GM15510 (cell line): ENCODE measurements around the gene ABCA1.

ENCODE experiments used
- POLR2A ChIP-seq: IDR thresholded peaks from 3 replicates; pipeline ENCODE4 v1.6.1; 2011; ENCODE audit warnings: borderline replicate concordance; ENCODE audit not compliant: insufficient read length; ENCODE audit errors: extremely low read depth

ABCA1 gene

DNA sequence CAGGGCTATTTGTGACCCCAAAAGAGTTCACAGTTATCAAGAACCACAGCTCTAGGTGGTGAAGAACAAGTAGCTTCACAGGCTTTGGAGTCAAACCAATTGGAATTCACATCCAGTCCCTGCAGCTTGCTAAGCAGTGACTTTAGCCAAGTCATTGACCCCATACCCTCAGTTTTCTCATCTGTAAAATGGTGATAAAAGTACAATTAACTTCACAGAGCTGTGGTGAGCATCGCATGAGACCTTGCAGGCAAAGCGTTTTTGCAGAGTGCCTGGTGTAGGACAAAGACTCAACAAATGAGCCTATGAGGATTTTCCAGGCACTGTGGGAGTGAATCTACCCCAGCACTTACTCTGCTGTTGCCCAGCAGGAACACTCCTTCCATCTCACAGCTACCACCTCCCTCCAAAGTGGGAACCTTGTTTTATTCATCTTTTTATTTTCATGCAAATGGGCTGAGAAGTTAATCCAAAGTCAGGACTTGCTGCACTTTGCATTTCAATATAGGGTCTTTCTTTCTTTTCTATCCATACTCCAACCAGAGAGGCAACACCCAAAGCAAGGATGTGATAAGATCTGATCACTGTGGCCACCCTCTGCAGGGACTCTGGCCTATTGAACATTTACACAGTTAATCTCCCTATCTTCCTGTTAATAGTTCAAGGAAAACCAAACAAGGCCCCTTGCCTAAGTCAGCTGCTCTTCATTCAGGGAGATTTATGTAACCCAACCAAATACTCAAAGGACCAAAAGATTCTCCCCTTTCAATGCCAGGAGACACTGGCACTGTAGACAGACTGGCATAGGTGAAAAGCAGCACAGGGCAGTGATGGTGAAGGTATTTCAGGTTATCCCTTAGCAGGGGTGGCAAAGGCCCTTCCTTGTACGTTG, 41.9 kb downstream of the ABCA1 start:
- no peak for TF ChIP-seq POLR2A

DNA sequence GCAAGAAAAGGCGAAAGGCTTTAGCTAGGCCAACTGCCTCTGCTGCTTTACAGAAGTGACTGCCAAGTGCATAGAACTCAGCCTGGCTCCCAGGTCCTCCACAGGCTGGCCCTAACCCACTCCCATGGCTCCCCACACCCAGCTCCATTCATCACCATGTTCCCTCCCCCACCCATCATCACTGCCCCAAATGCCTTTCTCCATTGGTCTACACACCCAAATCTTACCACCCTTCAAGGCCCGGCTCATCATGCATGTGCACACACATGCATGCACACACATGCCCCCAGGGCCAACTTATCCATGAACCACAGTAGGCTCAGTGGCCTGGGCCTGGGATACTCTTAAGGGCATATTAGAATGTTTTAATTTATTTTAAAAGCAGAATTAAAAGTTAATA, 44.8 kb downstream of the ABCA1 start:
- TF ChIP-seq POLR2A = no peak

DNA sequence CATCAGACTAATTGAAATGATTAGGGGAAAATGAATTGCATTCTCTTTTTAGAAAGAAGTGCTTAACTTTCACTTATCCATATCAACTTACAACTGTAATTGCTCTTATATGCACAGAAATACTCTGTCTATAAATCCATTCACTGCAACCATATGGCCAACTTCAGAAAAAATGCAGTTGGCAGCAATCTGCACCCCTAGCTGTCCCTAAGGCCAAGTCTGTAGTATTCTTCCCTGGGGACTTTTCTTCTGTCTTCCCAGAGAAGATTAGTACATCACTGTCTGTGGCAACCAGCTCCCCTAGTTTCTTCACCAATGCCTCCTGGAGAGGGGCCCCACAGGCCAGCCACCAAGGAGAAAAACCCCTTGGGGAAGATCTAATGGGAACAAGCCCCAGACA, 45.4 kb downstream of the ABCA1 start:
- TF ChIP-seq POLR2A = no peak

DNA sequence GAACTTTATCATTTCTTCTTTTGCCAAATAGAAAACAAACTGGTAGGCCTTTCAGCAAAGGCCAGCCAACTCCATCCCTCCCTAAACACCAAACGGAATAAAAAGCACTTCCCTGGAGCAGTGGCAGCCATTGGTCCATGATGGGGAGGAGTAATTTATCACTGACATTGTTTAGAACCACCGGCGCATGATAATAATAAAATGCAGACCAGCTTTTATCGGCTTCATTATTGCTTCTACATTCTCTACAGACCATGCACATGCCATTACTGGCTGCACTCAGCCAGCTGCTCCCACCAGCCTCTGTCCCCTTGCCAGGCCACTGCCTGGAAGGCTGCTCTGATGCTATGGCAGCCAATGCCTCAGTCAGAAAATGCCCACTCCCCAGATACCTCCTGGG, 45.9 kb downstream of the ABCA1 start:
- TF ChIP-seq POLR2A = no peak

DNA sequence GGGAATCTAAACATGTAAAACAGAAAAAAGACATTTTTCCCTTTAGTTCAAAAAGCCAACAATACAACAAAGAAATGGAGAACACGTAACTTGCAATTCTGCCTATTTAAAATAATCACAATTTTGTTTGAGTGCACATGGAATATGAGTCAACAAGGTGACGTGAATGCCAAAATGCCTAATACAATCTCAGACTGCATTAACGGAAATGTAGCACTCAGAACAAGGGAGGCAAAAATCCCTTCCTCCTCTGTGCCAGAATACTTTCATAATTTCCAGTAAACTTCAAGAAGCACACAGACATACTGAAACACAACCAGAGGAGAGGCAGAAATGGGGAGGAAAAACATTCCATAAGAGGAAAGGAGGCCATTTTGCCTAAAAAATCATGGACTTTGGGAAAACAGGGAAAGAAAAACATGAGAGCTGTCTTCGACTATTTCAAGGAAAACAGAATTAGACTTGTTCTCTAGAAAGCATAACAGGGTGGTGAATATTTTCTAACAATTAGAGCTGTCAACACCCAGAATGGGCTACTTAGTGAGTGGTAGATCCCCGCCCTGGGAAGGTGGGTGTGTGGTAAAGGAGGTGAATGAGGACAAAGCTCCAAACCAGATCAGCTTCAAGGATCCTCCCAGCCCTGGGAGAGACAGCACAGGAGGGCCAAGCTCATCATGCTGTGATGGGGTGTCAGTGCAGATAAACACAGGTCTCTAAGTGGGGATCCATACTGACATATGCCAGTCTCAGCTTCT, 48.2 kb downstream of the ABCA1 start:
- no peak for TF ChIP-seq POLR2A

DNA sequence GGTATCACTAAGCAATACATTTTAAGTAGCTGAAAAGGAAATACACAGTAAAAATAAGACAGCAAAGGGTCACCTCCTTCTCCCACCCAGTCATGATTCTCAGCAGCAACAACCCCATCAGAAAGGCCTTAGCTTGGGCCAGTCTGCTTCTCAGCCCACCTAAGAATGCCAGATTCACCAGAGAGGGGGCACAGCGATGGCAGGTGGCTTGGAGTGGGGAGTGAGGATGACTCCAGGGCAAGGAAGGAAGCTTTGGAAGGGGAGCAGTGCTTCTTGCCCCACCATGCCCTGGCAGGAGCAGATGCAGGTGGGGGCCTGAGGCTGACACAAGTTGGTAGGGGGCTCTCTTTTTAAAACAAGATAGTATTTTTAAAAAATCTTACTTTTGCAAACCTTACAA, 51.4 kb downstream of the ABCA1 start:
- no peak for TF ChIP-seq POLR2A

DNA sequence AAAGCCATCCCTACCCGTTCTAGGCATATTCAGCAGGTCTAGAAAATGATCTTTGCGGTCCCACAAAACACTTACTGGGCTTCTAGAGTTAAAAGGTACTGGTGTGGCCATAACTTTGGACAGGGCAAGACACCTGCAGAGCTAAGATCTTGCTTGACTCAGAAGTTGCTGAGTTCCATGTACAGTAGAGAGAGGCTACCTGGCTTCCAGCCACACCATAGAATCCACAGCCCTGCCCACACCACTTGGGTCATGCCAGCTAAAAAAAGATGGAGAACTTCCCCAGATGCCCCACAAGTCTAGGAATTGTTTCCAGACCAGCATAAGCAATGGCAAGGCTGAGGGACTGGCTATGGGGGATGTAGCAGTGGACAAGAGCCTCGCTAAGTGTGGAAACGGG, 52.1 kb downstream of the ABCA1 start:
- TF ChIP-seq POLR2A = no peak

DNA sequence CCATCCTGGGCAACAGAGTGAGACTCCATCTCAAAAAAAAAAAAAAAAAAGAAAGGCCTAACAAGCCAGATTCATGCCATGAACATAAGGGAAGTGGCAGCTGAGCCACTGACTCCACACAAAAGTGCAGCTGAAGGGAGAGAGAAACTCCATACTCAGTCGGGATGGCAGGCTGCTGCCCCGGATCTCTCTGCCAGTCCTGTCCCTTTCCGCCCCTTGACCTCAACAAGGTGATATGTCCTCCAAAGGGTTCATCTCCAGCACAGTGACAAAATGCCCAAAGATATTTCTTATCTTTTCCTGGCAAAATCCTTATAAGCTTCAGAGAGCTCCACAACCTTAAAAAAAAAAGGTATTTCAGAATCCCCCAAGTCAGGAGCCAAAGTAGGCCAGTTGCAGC, 52.6 kb downstream of the ABCA1 start:
- no peak for TF ChIP-seq POLR2A

DNA sequence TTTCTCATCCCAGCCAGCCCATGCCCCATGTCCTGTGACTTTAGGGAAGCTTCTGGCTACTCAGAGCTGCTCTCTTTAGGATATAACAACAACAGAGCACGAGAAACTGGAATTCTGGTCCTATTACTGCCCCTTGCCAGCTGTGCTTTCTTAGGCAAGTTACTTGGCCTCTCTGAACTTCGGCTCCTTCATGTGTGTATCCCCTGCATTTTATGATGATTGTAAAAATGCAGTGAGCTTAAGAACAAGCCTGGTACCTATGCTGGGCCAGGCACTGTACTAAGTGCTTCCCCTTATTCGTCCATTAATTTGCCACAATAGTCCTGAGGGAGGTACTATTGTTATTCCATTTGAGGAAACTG, 54.5 kb downstream of the ABCA1 start:
- no peak for TF ChIP-seq POLR2A

DNA sequence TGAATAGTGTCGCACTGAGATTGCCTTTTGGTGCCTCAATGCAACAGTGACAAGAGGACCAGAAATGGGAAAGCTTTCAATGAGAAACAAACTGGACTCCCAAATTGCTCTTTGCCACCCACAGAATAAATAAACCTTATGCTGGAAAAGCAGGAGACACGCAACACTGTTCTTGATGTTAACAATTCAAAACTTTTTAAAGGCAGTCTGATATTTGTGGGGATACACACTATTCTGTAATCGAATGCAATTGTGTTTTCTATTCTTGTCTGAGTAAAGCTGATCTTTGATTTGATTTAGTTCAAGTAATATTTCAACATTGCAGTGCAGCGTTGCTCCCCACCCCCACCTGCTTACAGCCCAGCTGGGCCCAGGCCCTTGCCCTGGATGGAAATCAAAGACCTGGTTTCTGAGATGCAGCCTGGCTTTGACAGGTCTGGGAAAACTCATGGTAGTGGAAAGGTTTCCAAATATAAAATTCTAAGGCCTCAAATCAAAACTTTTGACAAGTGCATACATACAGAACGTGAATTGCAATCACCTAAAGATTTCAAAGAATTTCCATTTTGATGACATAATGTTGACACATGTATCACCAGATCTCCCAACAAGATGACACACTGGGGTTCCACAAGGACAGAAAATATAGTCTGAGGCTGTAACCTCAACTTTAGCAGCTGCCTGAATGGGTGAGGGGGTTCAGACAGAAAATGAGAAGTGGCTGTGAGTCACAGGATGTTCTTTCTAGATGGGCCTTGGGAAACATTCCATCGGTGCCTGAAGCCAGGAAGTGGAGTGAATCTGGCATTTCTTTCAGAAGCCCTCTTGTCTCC, 55.1 kb downstream of the ABCA1 start:
- no peak for TF ChIP-seq POLR2A

DNA sequence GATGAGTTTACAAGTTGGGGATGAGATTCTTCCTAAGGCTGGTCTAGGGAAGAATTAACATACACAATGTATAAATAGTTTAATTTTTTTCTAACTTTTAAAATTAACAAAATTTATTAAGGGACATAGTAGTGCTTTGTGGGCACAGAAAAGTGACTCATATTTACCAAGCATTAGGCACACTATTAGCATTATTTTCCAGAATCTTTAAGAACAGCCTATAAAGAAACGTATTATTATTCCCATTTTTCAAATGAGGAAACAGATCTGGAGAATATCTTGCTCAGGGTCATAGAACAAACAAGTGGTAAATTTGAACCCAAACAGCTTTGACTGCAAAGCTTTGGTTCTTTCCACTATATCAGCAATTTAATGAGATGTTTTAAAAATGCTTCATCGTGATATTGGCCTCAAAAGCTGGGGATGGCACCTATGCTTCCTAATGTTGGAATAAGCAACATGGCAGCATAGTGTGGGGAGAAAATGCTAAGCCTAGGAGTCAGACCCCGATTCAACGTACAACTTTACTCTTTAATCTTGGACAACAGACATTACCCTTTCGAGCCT, 55.9 kb downstream of the ABCA1 start:
- no peak for TF ChIP-seq POLR2A

DNA sequence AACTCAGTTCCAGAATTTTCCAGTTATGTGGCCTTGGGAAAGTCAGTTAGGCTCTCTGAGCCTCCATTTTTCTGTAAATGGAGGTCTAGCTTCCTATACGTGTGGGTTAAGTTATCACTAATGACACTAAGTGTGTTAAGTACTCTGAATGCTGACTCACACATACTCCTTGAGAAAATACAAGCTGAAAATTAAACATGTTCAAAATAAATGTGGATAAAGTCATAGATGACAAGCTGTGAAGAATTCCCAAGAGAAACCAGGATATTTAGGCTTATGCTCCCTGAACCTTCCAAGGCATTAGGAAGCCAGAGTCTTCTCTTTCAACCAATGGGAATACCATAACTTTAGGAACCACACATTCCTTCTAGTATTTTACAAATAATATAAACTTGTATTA, 58.1 kb downstream of the ABCA1 start:
- TF ChIP-seq POLR2A = no peak

DNA sequence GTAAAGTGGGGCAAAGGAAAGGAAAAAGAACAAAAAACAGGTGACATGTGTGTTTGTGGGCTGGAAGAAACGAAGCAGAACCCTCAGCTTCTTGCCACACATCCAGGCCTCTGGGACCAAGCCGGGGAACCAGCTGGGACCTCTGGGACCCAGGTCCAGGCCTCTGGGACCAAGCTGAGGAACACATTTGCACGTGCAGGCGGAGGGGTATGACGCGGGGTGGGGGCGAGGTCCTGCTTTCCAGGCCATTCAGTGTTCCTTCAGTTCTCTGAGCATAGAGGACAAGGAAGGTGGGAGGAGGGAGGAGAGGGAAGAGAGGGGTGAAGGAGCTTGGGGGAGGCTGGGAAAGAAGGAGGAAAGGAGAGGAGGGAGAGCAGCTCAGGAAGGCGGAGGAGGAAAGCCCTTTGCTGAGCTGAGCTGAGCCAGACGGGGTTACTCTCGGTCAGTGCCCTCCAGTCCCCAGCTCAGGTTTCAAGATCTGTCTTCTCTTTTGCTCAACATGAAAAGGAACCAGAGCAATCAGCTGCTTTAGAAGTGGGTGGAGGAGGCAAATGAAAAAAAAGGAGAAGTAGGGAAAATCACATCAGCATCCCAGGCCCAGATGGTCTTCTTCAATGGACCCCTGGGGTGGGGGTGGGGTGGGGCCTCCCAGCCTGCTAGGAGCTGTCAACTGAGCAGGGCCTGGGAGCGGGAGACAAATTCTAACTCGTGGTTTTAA, 59.1 kb downstream of the ABCA1 start:
- TF ChIP-seq POLR2A = no peak

DNA sequence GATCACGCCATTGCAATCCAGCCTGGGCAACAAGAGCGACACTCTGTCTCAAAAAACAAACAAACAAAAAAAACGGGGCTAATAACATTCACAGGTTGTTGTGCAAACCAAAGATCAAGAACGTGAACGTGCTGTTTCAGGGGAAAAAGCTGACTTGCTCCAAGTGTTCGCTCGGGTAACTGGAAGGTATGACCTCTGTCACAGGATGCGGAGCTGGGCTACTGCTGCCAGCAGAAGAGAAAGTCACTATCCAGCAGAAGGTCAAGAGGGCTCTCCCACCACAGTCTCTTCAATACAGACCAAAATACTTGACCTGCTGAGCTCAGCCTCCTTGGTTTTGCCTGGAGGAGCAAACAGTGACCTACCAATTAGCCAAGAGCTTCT, 59.7 kb downstream of the ABCA1 start:
- TF ChIP-seq POLR2A = no peak
